Central memory CD4-positive, alpha-beta T cell (primary cell): Measurements from ENCODE around the gene BBS9.

Experiments used
- DNase-seq: peaks from one replicate; pipeline ENCODE4 v3.0.0; 2022

Gene BBS9

GRCh38 chr7:33563651-33564050, 434.3 kb downstream of the BBS9 start:
- no peak for DNase-seq

DNA sequence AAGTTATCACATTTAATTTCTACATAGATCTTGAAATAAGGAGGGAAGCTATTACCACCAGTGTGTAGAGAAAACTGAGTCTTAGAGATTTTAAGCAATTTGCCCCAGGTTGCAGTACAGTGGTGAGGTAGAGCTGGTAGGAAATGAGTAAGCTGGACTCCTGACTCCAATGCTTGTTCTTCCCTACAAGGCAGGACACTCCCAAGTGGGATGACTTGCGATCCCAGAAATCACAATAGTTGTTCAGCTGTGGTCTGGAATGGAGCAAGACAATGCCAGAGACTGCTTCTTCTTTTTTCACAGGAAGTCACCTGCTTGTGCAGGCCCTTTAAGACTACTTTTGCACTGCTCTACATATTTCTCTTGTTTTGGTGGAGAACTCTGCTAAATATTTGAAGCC, 448.8 kb downstream of the BBS9 start:
- no peak for DNase-seq

- DNase-seq: no peak
Measured at GRCh38 chr7:33578881-33579672, 449.7 kb downstream of the BBS9 start.

DNA sequence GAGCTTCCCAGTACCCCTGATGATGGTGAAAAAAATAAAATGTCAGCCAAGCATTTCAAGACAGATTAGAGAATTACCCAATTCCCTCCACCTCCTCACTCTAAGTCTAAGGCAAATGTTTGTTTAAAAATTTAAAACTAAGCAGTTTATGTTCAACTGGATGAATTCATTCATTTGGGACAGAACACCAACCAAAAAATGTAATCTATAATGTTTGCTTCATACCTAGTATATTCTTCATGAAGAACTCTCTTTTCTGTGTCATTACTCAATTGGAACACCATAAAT, 450.3 kb downstream of the BBS9 start:
- DNase-seq: no peak

DNA sequence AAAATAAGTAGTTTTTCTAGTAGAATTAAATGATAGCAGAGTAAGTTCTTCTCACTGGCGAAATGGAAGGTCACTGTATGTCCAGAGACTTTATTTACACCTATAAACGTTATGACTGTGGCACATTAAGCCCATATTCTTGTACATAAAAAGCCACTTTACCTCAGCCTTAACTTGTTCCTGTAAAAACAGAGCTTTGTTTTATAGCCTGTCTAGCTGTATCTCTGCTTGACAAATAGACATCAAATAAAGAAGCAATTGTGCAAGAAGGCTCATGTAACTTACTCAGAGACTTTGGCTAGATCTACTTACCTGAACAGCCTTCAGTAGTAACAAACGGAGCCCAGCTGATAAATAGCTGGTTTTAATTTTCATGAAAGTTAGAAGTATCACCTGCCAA, 451.9 kb downstream of the BBS9 start:
- no peak for DNase-seq

DNA sequence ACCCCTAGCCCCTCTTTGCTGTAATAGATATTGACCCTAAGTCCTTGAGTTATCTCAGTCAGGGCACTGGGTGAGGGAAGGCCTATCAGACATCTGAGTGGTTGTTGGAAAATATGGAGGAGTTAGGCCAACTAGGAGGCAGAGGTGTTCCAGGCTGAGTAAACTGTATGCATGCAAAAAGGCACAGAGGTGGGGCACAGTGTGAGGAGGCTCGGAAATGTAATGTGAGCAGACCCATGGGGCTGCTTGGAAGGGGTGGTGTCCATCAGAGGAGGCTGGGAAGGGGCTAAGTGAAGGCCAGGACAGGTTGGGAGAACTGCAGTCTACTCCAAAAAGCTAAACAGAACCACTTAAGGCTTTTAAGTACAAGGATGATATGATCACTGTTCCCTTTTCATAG, 452.7 kb downstream of the BBS9 start:
- DNase-seq: no peak

GRCh38 chr7:33582533-33582932, 453.2 kb downstream of the BBS9 start:
- DNase-seq: no peak

GRCh38 chr7:33589911-33590310, 460.5 kb downstream of the BBS9 start:
- DNase-seq: no peak

DNA sequence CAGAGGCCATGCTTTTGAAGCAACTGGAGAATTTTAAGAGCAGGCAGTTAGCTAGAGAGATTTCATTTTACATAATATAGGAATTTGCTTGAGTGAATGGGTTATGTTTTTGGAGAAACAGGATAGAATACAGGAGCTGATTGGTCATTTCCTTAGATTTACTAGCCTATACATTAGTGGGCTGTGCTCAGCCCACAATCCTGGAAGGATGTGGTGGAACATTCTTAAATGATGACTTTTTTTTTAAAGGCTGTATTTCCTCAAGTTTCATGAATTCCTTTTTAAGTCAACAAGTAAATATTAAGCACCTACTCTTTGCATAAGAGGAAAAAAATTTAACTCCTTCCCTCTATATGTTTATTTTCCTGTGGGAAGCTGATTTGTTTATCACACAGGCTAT, 461.6 kb downstream of the BBS9 start:
- no peak for DNase-seq

DNA sequence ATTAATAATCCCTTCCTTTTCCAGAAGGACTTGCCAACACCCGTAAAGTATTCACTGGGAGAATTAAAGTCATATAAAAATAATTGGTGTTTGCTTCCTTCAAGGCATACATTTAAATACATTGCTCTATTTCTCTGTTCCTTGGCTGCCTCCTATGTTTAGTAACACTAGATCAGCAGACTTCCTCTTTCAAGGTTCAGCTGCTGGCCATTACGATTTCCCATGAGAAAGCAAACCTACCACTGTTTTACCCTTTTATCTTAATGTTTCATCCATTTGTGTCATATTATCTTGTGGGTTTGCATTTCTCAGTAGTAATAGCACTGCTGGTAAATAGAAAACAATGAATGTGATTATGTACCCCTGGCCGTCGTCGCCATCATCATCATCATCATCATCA, 462.1 kb downstream of the BBS9 start:
- no peak for DNase-seq

DNA sequence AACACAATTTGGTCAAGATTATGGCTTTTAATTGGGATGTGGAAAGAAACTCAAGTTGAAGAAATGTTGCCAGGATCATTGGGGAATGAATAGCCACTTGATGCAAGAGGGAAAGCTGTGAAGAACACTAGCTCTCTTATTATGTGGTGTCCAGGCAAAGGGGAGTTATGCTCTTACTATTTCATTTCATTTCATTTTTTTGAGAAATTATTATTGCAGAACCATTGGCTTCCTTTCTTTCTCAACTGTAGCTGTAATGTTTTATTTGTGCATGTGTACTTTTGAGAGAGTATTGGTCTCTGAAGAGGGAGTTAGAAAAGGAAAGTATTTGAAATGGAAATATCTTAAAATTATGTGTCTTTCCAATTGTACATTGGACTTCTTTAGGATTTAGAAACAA, 463.4 kb downstream of the BBS9 start:
- DNase-seq: no peak

GRCh38 chr7:33593611-33594010, 464.2 kb downstream of the BBS9 start:
- DNase-seq: no peak

DNA sequence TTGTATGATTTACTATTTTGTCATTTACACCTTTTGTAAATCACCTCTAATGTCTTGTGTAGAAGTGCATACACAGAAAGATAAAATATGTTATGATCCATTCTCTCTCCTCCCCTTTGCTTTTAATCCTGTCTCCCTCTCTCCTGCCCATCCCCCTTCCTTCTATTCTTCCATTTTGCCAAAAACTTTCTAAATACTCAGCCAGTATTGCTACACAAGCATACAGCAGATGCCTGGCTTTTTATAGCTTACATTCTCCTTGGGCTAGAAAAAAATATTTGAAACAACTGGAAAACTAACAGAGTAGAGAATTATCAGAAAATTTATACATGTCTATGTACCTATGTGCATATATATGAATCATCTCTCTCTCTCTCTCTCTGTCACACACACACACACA, 467.3 kb downstream of the BBS9 start:
- DNase-seq: no peak

GRCh38 chr7:33597181-33597580, 467.8 kb downstream of the BBS9 start:
- DNase-seq: no peak

- DNase-seq: no peak
Measured at GRCh38 chr7:33601101-33601500, 471.7 kb downstream of the BBS9 start.

DNA sequence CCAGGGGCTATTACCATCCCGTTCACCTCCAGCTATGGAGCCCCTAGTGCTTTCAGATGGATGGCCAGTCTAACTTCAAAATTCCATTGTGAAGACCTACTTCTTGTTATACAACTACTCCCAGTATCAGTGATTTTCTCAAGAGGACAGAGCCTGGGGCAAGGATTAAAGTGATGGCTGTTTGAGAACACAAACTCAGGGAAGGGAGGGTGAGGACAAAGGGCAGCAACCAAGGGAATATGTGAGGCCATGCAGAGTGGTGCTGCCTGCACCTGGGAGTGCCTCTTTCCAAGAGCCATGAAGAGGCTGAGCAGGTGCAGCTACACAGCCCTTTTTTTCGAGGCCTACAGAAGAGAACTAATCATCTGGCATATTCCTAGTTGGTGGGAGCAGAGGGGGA, 472.5 kb downstream of the BBS9 start:
- DNase-seq: no peak

- no peak for DNase-seq
Measured at GRCh38 chr7:33604056-33604455, 474.7 kb downstream of the BBS9 start.

GRCh38 chr7:33610918-33611317, 481.6 kb downstream of the BBS9 start:
- DNase-seq: no peak

DNA sequence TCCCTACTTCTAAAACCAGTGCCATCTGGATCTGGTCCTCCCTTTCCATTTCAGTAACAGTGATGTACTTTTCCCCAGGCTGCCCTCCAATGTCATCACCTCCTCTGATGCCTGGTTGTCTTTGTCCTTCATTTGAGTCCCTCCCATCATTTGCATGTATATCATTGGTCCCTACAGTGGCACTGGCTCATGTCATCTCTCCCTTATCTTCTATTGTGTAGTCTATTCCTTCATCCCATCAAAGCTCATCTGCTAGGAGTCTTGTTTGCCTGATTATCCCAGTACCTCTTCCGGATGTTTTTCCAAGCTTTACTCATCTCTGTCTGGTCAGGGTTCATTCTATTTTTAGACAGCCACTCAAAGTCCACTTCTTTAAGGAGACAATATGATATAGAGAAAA, 483.1 kb downstream of the BBS9 start:
- no peak for DNase-seq

DNA sequence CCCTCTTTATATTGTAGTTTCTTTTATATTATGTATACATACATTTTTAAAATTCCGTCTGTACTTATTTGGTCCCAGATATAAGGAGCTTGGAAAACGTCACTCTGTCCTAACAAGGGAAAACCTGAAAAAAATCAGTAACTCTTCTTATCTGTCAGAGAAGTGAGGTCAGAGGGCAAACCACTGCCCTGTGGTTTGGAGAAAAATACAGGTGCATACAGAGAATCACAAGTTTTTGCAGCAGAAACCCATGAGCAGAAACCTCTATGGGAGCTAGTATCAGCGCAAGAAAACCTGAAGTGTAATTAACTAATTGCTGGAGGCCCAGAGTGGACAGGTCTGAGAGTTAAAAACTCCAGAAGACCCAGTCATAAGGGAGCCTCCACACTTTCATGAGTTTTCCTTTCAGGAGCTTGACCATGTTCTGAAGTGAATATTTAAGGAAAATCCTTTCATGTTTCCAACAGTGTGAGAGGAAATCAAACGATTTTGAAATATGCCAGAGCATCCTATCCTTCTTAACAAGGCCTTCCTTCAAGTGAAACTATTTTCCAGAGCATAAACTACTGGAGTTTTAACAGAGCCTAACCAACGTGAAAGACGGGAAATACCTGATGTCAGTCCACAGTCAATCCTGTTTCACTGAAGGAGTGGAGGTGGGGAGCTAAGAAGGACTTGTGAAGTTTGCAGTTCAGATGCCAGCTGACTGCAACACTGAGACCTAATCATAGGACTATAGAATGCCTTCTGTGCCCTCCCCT, 485.2 kb downstream of the BBS9 start:
- DNase-seq: no peak

DNA sequence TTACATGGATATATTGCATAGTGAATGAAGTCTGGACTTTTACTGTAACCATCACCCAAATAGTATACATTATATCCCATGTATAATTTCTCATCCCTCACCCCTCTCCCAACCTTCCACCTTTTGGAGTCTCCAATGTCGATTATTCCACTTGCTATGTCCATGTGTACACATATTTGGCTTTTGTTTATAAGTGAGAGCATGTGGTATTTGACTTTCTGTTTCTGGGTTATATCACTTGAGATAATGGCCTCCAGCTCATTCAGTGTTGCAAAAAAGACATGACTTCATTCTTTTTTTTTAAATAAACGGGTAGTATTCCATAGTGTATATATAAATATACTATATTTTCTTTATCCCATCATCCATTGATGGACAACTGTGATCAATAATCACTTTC, 487.4 kb downstream of the BBS9 start:
- no peak for DNase-seq

DNA sequence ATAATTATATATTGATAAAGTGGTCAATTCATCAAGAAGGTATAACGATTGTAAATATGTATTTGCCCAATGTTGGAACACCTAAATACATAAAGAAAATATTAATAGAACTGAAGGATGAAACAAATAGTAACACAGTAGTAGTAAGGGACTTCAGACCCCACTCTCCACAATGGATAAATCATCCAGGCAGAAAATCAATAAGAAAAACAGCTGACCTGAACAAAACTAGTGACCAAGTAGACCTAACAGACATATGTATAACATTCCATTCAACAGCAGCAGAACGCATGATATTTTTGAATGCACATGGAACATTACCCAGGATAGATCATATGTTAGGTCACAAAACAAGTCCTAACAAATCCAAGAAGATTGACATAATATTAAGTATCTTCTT, 489.9 kb downstream of the BBS9 start:
- no peak for DNase-seq

DNA sequence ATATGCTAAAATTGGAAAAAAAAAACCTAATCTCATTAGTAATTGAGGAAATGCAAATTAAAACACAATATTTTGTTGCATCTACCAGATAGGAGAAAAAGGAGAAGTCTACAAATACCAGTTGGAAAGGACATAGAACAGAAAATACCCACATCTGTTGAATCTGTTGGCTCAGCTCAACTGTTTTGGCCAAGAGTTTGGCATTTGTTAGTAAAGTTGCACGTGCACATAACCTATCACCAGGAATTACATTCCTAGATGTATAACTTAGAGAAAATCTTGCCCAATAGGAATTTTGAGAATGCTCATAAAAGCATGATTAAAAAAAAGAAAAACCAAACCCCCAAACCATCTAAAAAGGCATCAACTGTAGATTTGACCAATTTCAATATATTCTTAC, 493.9 kb downstream of the BBS9 start:
- no peak for DNase-seq

GRCh38 chr7:33624215-33624614, 494.9 kb downstream of the BBS9 start:
- no peak for DNase-seq

- DNase-seq: no peak
Measured at GRCh38 chr7:33626869-33627268, 497.5 kb downstream of the BBS9 start.
